Measurements from ENCODE around the gene WTIP. TPM values are rescaled to one million over a fixed set of nuclear protein-coding genes. Genes with fewer than 3 reads are reported as not detected.

WTIP gene
- total RNA-seq, 1 experiment from 2014 or later = 4.7 TPM

- H3K4me3 ChIP-seq (ENCODE audit: low read depth, low read length, poor library complexity, severe bottlenecking) = no peak overlapping the region
- POLR2A ChIA-PET (ENCODE audit: low non-redundant PET) = no interaction called here
- intact Hi-C loops (cut with micrococcal nuclease; ENCODE audit: unreplicated experiment) = no loop called here
- no peaks in the 10 kb centered on the region for H3K36me3 ChIP-seq (ENCODE audit: insufficient read depth, low read length, poor library complexity, severe bottlenecking)
- no peaks in the 10 kb centered on the region for H3K4me1 ChIP-seq (ENCODE audit: insufficient read depth, low read length, poor library complexity, severe bottlenecking)
- CTCF ChIA-PET = interaction anchor here (0.7 kb wide), 1 partner anchor 29 kb away, joined by 8 read pairs; no protein-coding TSS in a partner anchor
- TF ChIP-seq CTCF (conservative IDR thresholded peaks at IDR 0.05; ENCODE audit: low read depth, low read length) (no peak), EZH2 (IDR thresholded peaks at IDR 0.05; ENCODE audit: borderline replicate concordance, low read depth, low read length, poor library complexity, severe bottlenecking) (no peak)
- BruUV-seq (replicated peaks) = no TSS peak
- H3K27me3 ChIP-seq (replicated peaks; ENCODE audit: insufficient read depth, low read depth, low read length, poor library complexity) = peaks cover 32% of the 10 kb centered on the region
- no peak overlapping the region for H3K27ac ChIP-seq (ENCODE audit: low read depth, low read length, poor library complexity, severe bottlenecking)
- no peaks in the 10 kb centered on the region for H3K9me3 ChIP-seq (ENCODE audit: low read depth, low read length, poor library complexity, severe bottlenecking)
- no peak for DNase-seq (ENCODE audit: low spot score)
Observed at GRCh38 chr19:34525001-34525400, 43.4 kb downstream of the WTIP start.

- no TSS peak for BruUV-seq (replicated peaks)
- POLR2A ChIA-PET (ENCODE audit: low non-redundant PET) = no interaction called here
- CTCF ChIA-PET = no interaction called here
- TF ChIP-seq CTCF (conservative IDR thresholded peaks at IDR 0.05; ENCODE audit: low read depth, low read length) (no peak), EZH2 (IDR thresholded peaks at IDR 0.05; ENCODE audit: borderline replicate concordance, low read depth, low read length, poor library complexity, severe bottlenecking) (no peak)
- Histone ChIP-seq H3K27ac (ENCODE audit: low read depth, low read length, poor library complexity, severe bottlenecking) (no peak overlapping the region), H3K36me3 (ENCODE audit: insufficient read depth, low read length, poor library complexity, severe bottlenecking) (no peaks in the 10 kb centered on the region), H3K9me3 (ENCODE audit: low read depth, low read length, poor library complexity, severe bottlenecking) (no peaks in the 10 kb centered on the region), H3K4me1 (ENCODE audit: insufficient read depth, low read length, poor library complexity, severe bottlenecking) (no peaks in the 10 kb centered on the region), H3K4me3 (ENCODE audit: low read depth, low read length, poor library complexity, severe bottlenecking) (no peak overlapping the region), H3K27me3 (replicated peaks; ENCODE audit: insufficient read depth, low read depth, low read length, poor library complexity) (peaks cover 51% of the 10 kb centered on the region)
- DNase-seq (ENCODE audit: low spot score) = no peak
- intact Hi-C loops (cut with micrococcal nuclease; ENCODE audit: unreplicated experiment) = no loop called here
Observed at GRCh38 chr19:34534206-34534605, 52.6 kb downstream of the WTIP start.

- POLR2A ChIA-PET (ENCODE audit: low non-redundant PET) = no interaction called here
- CTCF ChIA-PET = no interaction called here
- BruUV-seq (replicated peaks) = no TSS peak
- Histone ChIP-seq H3K4me1 (ENCODE audit: insufficient read depth, low read length, poor library complexity, severe bottlenecking) (no peaks in the 10 kb centered on the region), H3K27me3 (replicated peaks; ENCODE audit: insufficient read depth, low read depth, low read length, poor library complexity) (peaks cover 27% of the 10 kb centered on the region), H3K4me3 (ENCODE audit: low read depth, low read length, poor library complexity, severe bottlenecking) (no peak overlapping the region), H3K9me3 (ENCODE audit: low read depth, low read length, poor library complexity, severe bottlenecking) (no peaks in the 10 kb centered on the region), H3K36me3 (ENCODE audit: insufficient read depth, low read length, poor library complexity, severe bottlenecking) (no peaks in the 10 kb centered on the region), H3K27ac (ENCODE audit: low read depth, low read length, poor library complexity, severe bottlenecking) (no peak overlapping the region)
- intact Hi-C loops (cut with micrococcal nuclease; ENCODE audit: unreplicated experiment) = no loop called here
- no peak for DNase-seq (ENCODE audit: low spot score)
- TF ChIP-seq EZH2 (IDR thresholded peaks at IDR 0.05; ENCODE audit: borderline replicate concordance, low read depth, low read length, poor library complexity, severe bottlenecking) (no peak), CTCF (conservative IDR thresholded peaks at IDR 0.05; ENCODE audit: low read depth, low read length) (no peak)
Observed at GRCh38 chr19:34539396-34539795, 57.8 kb downstream of the WTIP start.

Measured in A673 (cell line).